BLaER1 treated with 17β-estradiol and CSF1 and Interleukin-3, amounts not matched to agents 10 nM and 100 nM (cell line): Measurements from ENCODE around the gene SLC5A2.
A peak's percentile ranks its signal among the peaks of the same experiment; 100 is the strongest.
"Not testable (repeated sequence)": the region's sequence is repeated elsewhere in the genome, so short reads cannot be mapped to it uniquely, and the experiment has no call there.

Experiments
- H3K27ac ChIP-seq, 11 experiments: shearing (Covaris generic); formaldehyde crosslinking; 2 replicates each; pipeline ENCODE4 v1.8.1; 2022
- H3K27me3 ChIP-seq, 11 experiments: shearing (Covaris generic); formaldehyde crosslinking; 2 replicates each; pipeline ENCODE4 v1.8.1; 2022
- H3K36me3 ChIP-seq, 11 experiments: shearing (Covaris generic); formaldehyde crosslinking; 2 replicates each; pipeline ENCODE4 v1.8.1; 2022
- H3K4me1 ChIP-seq, 10 experiments: shearing (Covaris generic); formaldehyde crosslinking; 2 replicates each; pipeline ENCODE4 v1.8.1; 2022
- H3K4me2 ChIP-seq, 11 experiments: shearing (Covaris generic); formaldehyde crosslinking; 2 replicates each; pipeline ENCODE4 v1.8.1; 2022
- H3K4me3 ChIP-seq, 10 experiments: shearing (Covaris generic); formaldehyde crosslinking; 2 replicates each; pipeline ENCODE4 v1.8.1; 2022
- H3K9ac ChIP-seq, 11 experiments: shearing (Covaris generic); formaldehyde crosslinking; 2 replicates each; pipeline ENCODE4 v1.8.1; 2022
- H3K9me3 ChIP-seq, 11 experiments: shearing (Covaris generic); formaldehyde crosslinking; replicated peaks in 1 of 11; 2 replicates each; pipeline ENCODE4 v1.8.1; 2022
- H4K20me1 ChIP-seq, 11 experiments: shearing (Covaris generic); formaldehyde crosslinking; 2 replicates each; pipeline ENCODE4 v1.8.1; 2022
- Cebpa-rat ChIP-seq, 11 experiments: shearing (Covaris generic); IDR thresholded peaks; 2 replicates each; pipeline ENCODE4 v1.8.1; 2022

SLC5A2 gene

DNA sequence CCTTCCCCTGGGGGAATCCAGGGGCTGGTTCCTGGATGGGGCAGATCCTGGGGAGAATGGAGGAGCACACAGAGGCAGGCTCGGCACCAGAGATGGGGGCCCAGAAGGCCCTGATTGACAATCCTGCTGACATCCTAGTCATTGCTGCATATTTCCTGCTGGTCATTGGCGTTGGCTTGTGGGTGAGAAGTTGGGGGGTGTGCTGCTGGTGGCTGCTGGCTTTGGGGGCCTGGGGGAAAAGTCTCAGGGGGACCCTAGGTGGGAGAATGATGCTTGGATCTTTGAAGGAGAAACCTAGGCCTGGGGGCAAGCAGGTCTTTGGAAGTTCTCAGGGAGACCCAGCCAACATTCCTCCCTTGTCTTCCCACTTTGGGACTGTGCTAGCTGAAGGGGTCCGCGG lies at the start of gene SLC5A2:
SLC5A2 (plus strand) TSS at position 43 of the 400 bp plus-strand sequence; CDS start at position 57, 14 bp downstream.
- Histone ChIP-seq H3K9ac (no peak within 1 kb of the TSS), H3K4me1 (peaks cover 23 to 56% (median 36%) of the 10 kb centered on the region in 10 experiments), H3K27ac (no peak within 1 kb of the TSS), H3K4me2 (no peak within 1 kb of the TSS), H3K4me3 (no peak within 1 kb of the TSS), H3K36me3 (no peaks in the 10 kb centered on the region), H3K27me3 (peaks cover 0 to 23% (median 8%) of the 10 kb centered on the region in 11 experiments; a peak in 11 of 22 replicates), H4K20me1 (peaks cover 0 to 10% (median 0%) of the 10 kb centered on the region in 11 experiments; a peak in 5 of 22 replicates), H3K9me3 (no peaks in the 10 kb centered on the region)
- no peak for TF ChIP-seq Cebpa-rat (IDR thresholded peaks at IDR 0.05)

DNA sequence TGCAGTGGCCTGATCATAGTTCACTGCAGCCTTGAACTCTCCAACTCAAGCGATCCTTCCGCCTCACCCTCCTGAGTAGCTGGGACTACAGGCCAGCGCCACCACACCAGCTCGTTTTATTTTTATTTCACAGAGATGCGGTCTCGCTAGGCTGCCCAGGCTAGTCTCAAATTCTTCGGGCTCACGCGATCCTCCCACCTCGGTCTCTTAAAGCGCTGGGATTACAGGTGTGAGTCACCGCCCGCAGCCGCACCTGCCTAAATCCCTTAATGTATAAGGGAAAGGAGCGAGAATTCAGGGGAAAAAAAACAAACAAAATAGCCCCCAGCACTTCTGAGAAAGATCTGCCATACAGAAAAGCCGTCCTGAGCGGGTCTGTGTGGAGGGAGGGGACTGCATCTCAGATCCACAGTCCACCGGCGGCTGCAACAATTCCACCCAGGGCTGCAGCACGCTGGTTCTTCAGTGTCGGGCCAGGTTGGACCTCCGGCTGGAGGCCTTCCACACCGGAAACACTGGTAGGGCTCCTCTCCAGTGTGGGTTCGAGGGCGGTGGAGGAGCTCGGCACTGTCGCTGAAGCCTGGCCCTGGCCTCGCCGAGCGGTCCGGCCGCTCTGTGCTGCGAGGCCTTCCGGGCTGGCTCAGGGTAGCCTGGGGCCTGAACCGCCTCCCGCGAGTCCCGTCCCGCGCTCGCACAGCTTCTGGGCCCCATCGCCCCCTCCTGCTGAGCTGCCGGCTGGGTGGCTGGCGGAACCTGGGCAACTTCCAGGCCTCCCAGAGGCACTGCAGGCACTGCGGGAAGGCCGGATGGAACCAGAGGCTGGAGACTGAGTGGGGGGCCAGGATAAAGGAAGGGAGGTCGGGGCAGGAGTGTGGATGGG lies 47.3 kb upstream of the SLC5A2 start:
- H3K9me3 ChIP-seq: no peaks in the 10 kb centered on the region
- H3K36me3 ChIP-seq: no peaks in the 10 kb centered on the region
- H3K4me1 ChIP-seq: peaks cover 0 to 7% (median 0%) of the 10 kb centered on the region in 10 experiments; a peak in 6 of 20 replicates
- no peak overlapping the region for H3K4me2 ChIP-seq
- no peak for TF ChIP-seq Cebpa-rat (IDR thresholded peaks at IDR 0.05)
- no peak overlapping the region for H3K4me3 ChIP-seq
- no peaks in the 10 kb centered on the region for H4K20me1 ChIP-seq
- no peak overlapping the region for H3K27ac ChIP-seq
- H3K9ac ChIP-seq: no peak overlapping the region
- no peaks in the 10 kb centered on the region for H3K27me3 ChIP-seq

GRCh38 chr16:31436221-31437045 lies 46.5 kb upstream of the SLC5A2 start:
- H3K9me3 ChIP-seq: no peaks in the 10 kb centered on the region
- H4K20me1 ChIP-seq: no peaks in the 10 kb centered on the region
- H3K27ac ChIP-seq: no peak overlapping the region
- peaks cover 0 to 7% (median 0%) of the 10 kb centered on the region in 10 experiments; a peak in 6 of 20 replicates for H3K4me1 ChIP-seq
- H3K4me3 ChIP-seq: no peak overlapping the region
- no peak overlapping the region for H3K4me2 ChIP-seq
- no peak for TF ChIP-seq Cebpa-rat (IDR thresholded peaks at IDR 0.05)
- H3K9ac ChIP-seq: no peak overlapping the region
- H3K27me3 ChIP-seq: no peaks in the 10 kb centered on the region
- no peaks in the 10 kb centered on the region for H3K36me3 ChIP-seq

GRCh38 chr16:31438414-31438813 lies 44.5 kb upstream of the SLC5A2 start:
- no peaks in the 10 kb centered on the region for H3K9me3 ChIP-seq
- H3K4me3 ChIP-seq: no peak overlapping the region
- H3K27ac ChIP-seq: no peak overlapping the region
- no peaks in the 10 kb centered on the region for H3K27me3 ChIP-seq
- H3K36me3 ChIP-seq: no peaks in the 10 kb centered on the region
- no peaks in the 10 kb centered on the region for H4K20me1 ChIP-seq
- H3K4me2 ChIP-seq: no peak overlapping the region
- no peak overlapping the region for H3K9ac ChIP-seq
- no peak for TF ChIP-seq Cebpa-rat (IDR thresholded peaks at IDR 0.05)
- peaks cover 6 to 17% (median 10%) of the 10 kb centered on the region in 10 experiments; a peak in 16 of 20 replicates for H3K4me1 ChIP-seq

DNA sequence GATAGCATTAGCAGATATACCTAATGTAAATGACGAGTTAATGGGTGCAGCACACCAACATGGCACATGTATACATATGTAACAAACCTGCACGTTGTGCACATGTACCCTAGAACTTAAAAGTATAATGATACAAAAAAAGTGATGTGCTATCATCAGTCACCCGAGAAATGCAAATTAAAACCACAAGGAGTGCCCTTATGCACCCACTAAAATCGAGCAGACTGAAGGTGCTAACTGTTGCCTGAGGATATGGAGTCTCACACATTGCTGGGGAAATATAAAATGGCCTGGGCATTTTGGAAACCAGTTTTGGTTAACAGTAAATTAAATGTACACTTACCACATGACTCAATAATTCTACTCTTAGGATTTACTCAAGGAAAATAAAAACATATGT lies 43.9 kb upstream of the SLC5A2 start:
- Histone ChIP-seq H3K4me2 (peak overlapping the region in 3 of 11 experiments; percentile 16 to 36 (median 31); a peak in 5 of 22 replicates), H3K4me1 (peaks cover 6 to 17% (median 10%) of the 10 kb centered on the region in 10 experiments; a peak in 16 of 20 replicates)
- H4K20me1 ChIP-seq, H3K27me3 ChIP-seq, H3K9ac ChIP-seq, H3K4me3 ChIP-seq, H3K36me3 ChIP-seq, H3K9me3 ChIP-seq, H3K27ac ChIP-seq: not testable (repeated sequence)

- H3K4me1 ChIP-seq: peaks cover 6 to 17% (median 10%) of the 10 kb centered on the region in 10 experiments; a peak in 16 of 20 replicates
- no peak overlapping the region for H3K9ac ChIP-seq
- H3K27ac ChIP-seq: no peak overlapping the region
- no peaks in the 10 kb centered on the region for H4K20me1 ChIP-seq
- no peaks in the 10 kb centered on the region for H3K36me3 ChIP-seq
- no peaks in the 10 kb centered on the region for H3K27me3 ChIP-seq
- H3K4me3 ChIP-seq: no peak overlapping the region
- H3K9me3 ChIP-seq: no peaks in the 10 kb centered on the region
- H3K4me2 ChIP-seq: peak overlapping the region in 3 of 11 experiments; percentile 16 to 36 (median 31); a peak in 5 of 22 replicates
- TF ChIP-seq Cebpa-rat (IDR thresholded peaks at IDR 0.05): no peak
Measured at GRCh38 chr16:31439519-31439918, 43.4 kb upstream of the SLC5A2 start.

DNA sequence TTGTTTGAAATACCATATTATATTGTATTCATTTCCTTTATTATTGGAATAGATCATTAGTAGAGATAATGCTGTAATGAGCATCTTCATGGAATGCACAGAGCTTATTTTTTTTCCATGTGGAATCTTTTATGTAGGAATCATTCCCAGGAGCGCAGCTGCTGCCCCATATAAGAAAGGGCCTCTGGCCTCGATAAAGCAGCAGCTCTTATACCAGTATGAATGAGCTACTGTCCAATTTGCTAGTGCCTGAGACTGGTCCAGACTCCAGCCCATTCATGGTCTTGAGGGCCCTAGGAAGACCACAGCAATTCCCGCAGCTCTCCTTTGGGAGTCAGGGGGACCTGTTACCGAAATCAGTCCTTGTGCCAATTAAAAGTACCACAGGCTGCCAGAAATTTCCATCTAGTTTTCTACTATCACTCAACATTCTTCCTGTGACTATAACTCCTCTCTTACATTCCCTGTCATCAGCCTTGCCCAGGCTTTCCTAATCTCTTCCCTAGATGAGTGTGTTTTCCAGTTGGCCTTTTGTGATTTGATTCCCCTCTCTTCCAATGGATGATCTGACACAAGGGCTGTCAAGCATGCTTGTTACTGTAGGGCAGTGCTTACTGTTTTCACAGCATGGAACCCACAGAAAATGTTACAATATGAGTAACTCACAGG lies 42.3 kb upstream of the SLC5A2 start:
- TF ChIP-seq Cebpa-rat (IDR thresholded peaks at IDR 0.05): no peak
- Histone ChIP-seq H3K36me3 (peaks cover 0 to 3% (median 0%) of the 10 kb centered on the region in 11 experiments; a peak in 1 of 22 replicates), H3K27me3 (no peaks in the 10 kb centered on the region), H3K9ac (no peak overlapping the region), H3K4me3 (no peak overlapping the region), H3K4me2 (no peak overlapping the region), H3K27ac (no peak overlapping the region), H3K4me1 (peaks cover 6 to 17% (median 10%) of the 10 kb centered on the region in 10 experiments; a peak in 16 of 20 replicates), H3K9me3 (peaks cover 2 to 7% (median 3%) of the 10 kb centered on the region in 11 experiments), H4K20me1 (no peaks in the 10 kb centered on the region)

GRCh38 chr16:31441956-31442355 lies 41.0 kb upstream of the SLC5A2 start:
- peaks cover 11 to 16% (median 12%) of the 10 kb centered on the region in 11 experiments for H3K9me3 ChIP-seq
- TF ChIP-seq Cebpa-rat (IDR thresholded peaks at IDR 0.05): no peak
- no peaks in the 10 kb centered on the region for H4K20me1 ChIP-seq
- H3K27ac ChIP-seq: peak overlapping the region in 7 of 11 experiments; percentile 74 to 86 (median 83); a peak in 10 of 22 replicates
- H3K9ac ChIP-seq: peak overlapping the region in 9 of 11 experiments; percentile 80 to 88 (median 84); a peak in 17 of 22 replicates
- H3K27me3 ChIP-seq: no peaks in the 10 kb centered on the region
- peaks cover 6 to 17% (median 10%) of the 10 kb centered on the region in 10 experiments; a peak in 16 of 20 replicates for H3K4me1 ChIP-seq
- H3K4me3 ChIP-seq: peak overlapping the region in 9 of 10 experiments; percentile 71 to 87 (median 75); a peak in 18 of 20 replicates
- peak overlapping the region; percentile 83 to 98 (median 88); a peak in 21 of 22 replicates for H3K4me2 ChIP-seq
- H3K36me3 ChIP-seq: peaks cover 0 to 8% (median 0%) of the 10 kb centered on the region in 11 experiments; a peak in 3 of 22 replicates

DNA sequence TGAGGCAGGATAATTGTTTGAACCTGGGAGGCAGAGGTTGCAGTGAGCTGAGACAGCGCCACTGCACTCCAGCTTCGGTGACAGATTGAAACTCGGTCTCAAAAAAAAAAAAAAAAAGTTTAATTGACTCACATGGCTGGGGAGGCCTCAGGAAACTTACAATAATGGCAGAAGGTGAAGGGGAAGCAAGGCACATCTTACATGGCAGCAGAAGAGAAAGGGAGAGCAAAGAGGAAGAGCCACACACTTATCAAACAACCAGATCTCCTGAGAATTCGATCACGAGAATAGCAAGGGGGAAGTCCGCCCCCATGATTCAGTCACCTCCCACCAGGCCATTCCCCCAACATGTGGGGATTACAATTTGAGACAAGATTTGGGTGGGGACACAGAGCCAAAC lies 37.0 kb upstream of the SLC5A2 start:
- H4K20me1 ChIP-seq, H3K4me2 ChIP-seq, H3K36me3 ChIP-seq, H3K27me3 ChIP-seq, H3K9ac ChIP-seq, H3K27ac ChIP-seq: not testable (repeated sequence)
- peaks cover 0 to 12% (median 9%) of the 10 kb centered on the region in 10 experiments; a peak in 15 of 20 replicates for H3K4me1 ChIP-seq
- H3K4me3 ChIP-seq: 0 out of 20 replicates have a peak overlapping the region, but pooled peaks of 1 of the 10 experiments have one; percentile 4
- peaks cover 11 to 16% (median 12%) of the 10 kb centered on the region in 11 experiments for H3K9me3 ChIP-seq
